Stimulated activated naive CD8-positive, alpha-beta T cell treated with anti-CD3 and anti-CD28 coated beads, Interleukin-15, Interleukin-2, amounts not matched to agents 100 ng/mL and 50 ng/mL, for 24 hours (primary cell): Measurements from ENCODE around the gene CRABP1.

Experiments used
- H3K27ac Mint-ChIP-seq: one replicate; pipeline ENCODE4 v1.8.0; 2021; ENCODE audit warnings: mild to moderate bottlenecking, mixed read lengths
- H3K27me3 Mint-ChIP-seq: one replicate; pipeline ENCODE4 v1.8.0; 2021; ENCODE audit warnings: mixed read lengths
- H3K36me3 Mint-ChIP-seq: one replicate; pipeline ENCODE4 v1.8.0; 2021; ENCODE audit warnings: low read depth, mixed read lengths
- H3K4me1 Mint-ChIP-seq: one replicate; pipeline ENCODE4 v1.8.0; 2021; ENCODE audit warnings: low read depth, mixed read lengths
- H3K4me3 Mint-ChIP-seq: one replicate; pipeline ENCODE4 v1.8.0; 2021; ENCODE audit warnings: mild to moderate bottlenecking, mixed read lengths
- H3K9me3 Mint-ChIP-seq: one replicate; pipeline ENCODE4 v1.8.0; 2021; ENCODE audit warnings: mixed read lengths

Gene CRABP1

DNA sequence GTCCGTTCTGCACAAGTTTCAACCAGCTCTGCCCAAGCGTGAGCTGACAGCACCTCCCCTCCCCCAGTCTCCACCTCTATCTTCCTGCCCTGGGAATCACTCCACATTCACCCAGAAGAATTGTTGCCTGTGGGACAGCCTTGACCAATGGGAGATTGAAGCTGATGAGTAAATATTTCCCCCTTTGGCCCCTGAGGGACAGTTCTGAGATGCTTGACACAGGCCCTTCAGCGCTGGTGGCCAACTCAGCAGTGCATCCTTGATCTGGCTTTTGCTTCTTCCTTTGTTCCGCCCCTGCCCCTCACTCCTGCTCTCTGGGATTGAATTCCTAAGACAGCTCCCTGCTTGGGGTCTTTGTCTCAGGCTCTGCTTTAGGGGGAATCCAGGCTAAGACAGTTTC is 27.6 kb upstream of the CRABP1 start:
- no peaks in the 10 kb centered on the region for H3K36me3 Mint-ChIP-seq
- H3K27ac Mint-ChIP-seq: no peak overlapping the region
- H3K4me1 Mint-ChIP-seq: no peaks in the 10 kb centered on the region
- no peaks in the 10 kb centered on the region for H3K9me3 Mint-ChIP-seq
- no peak overlapping the region for H3K4me3 Mint-ChIP-seq
- H3K27me3 Mint-ChIP-seq: peaks cover 3% of the 10 kb centered on the region

GRCh38 chr15:78312957-78313356 is 27.2 kb upstream of the CRABP1 start:
- no peak overlapping the region for H3K27ac Mint-ChIP-seq
- peaks cover 3% of the 10 kb centered on the region for H3K27me3 Mint-ChIP-seq
- no peaks in the 10 kb centered on the region for H3K4me1 Mint-ChIP-seq

GRCh38 chr15:78313383-78313782 is 26.8 kb upstream of the CRABP1 start:
- Mint-ChIP-seq H3K27me3 (peaks cover 3% of the 10 kb centered on the region), H3K4me1 (no peaks in the 10 kb centered on the region), H3K4me3 (no peak overlapping the region), H3K27ac (no peak overlapping the region), H3K9me3 (no peaks in the 10 kb centered on the region), H3K36me3 (no peaks in the 10 kb centered on the region)

More at GRCh38 chr15:78312957-78313356, 27.2 kb upstream of the CRABP1 start:
- Mint-ChIP-seq H3K9me3 (no peaks in the 10 kb centered on the region), H3K4me3 (no peak overlapping the region), H3K36me3 (no peaks in the 10 kb centered on the region)

DNA sequence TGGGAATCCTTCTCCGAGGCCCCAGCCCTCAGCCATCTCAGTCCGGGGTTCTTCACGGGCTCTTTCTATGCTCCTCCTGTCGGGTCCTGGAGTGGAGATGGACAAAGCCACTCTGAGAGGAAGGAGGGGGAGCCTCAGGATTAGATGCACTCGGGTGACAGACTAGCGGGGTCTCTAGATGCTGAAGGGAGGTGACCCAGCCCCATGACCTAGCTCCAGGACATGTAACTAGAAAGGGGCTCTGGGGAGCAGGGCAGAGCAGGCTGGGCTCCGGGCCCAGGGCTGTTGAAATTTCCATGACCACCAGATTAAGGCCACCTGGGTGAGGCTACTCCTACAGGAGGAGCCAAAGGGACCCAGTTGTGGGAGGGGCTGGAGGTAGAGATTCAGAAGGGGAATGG is 26.0 kb upstream of the CRABP1 start:
- Mint-ChIP-seq H3K9me3 (no peaks in the 10 kb centered on the region), H3K4me3 (no peak overlapping the region), H3K4me1 (no peaks in the 10 kb centered on the region), H3K27ac (no peak overlapping the region), H3K36me3 (no peaks in the 10 kb centered on the region), H3K27me3 (peaks cover 3% of the 10 kb centered on the region)

DNA sequence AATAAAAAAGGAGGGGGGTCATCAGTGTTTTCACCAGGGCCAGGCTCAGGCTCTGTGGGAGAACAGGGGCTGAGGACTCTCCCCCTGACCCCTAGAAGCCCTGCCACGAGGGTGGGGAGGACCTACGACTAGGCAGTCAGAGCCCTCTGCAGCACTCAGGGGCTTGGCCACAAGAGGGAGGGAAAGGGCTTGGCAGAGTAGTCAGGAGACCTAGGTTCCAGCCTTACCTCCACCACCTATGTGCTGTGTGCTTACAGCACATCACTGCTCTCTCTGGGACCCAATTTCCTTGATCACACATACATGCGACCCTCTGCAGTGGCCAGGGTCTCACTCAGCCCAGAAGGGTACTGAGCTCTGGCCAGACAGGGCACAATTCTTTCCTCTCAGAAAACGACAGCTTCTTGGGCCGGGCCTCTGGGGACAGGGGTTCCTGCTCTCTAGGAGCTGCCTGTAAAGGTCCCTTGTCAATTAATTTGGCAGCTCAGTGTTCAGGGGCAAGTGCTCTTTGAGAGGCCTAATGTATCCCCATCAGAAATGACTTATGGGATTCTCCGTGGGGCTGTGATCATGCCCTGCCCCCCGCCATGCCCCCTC is 24.4 kb upstream of the CRABP1 start:
- no peaks in the 10 kb centered on the region for H3K9me3 Mint-ChIP-seq

DNA sequence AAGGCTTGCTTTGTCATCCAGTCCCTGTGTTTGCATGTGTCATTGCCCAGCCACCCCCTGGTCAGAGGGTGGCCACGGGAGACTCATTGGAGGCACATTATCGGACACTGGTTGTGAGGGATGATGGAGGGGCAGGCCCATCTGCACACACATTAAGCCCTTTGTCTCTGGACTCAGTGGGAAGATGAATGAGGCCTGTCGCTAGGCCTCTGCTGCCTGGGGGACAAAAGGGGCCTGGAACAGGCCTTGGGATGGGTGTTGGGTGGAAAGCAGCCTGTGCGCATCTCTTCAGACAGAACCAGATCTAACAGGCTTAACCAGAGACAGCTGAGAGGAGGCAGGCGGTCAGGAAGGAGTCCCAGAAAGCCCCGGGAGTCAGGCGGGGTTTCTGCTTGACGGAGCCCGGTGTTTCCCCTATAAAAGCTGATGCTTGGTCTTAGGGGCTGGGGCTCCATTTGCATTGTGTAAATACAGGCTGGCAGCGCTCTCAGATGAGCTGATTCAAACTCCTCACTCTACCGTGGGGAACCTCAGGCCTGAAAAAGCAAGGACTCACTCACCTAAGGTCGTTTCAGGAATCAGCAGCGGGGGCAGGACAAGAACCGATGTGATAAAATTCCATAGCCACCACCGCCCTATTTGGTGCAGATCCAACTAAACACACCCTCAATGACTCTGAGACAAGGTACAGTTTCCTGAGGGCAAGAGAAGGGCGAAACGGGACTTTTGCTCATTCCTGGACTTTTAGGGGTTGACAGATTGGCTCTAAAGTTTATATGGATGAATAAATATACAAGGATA is 23.7 kb upstream of the CRABP1 start:
- no peaks in the 10 kb centered on the region for H3K36me3 Mint-ChIP-seq
- no peaks in the 10 kb centered on the region for H3K4me1 Mint-ChIP-seq
- no peaks in the 10 kb centered on the region for H3K27me3 Mint-ChIP-seq
- H3K27ac Mint-ChIP-seq: no peak overlapping the region
- no peaks in the 10 kb centered on the region for H3K9me3 Mint-ChIP-seq
- no peak overlapping the region for H3K4me3 Mint-ChIP-seq

More for the DNA sequence above, 24.4 kb upstream of the CRABP1 start:
- Mint-ChIP-seq H3K4me3 (no peak overlapping the region), H3K4me1 (no peaks in the 10 kb centered on the region), H3K27ac (no peak overlapping the region), H3K36me3 (no peaks in the 10 kb centered on the region), H3K27me3 (no peaks in the 10 kb centered on the region)

DNA sequence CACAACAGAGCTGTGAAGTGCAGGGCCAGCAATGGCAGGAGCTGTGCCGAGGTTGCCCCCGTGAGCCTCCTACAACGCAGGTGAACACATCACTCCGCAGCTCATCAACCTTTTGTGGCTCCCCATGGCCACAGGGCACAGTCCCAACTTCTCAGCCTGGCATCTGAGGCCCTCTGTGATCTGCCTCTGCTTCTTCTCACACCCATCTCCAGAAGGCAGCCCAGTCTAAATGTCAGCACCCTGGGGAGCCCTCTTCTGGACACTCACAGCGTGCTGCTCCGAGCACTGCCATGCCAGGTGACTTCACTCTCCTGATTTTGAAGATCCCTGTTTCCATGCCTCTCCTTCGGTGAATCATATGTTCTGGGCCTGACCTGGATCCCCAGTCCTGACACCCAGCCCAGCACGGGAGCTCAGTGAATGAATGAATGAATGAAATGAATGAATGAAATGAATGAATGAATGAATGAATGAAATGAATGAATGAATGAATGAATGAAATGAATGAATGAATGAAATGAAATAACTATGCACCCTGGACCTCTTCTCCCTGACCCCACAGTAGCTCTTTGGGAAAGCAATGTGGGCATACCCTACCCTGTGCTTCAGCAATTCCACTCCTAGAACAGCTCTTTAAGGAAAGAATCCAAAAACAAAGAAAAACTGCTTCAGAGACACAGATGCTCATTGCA is 22.9 kb upstream of the CRABP1 start:
- Mint-ChIP-seq H3K27me3 (no peaks in the 10 kb centered on the region), H3K4me1 (no peaks in the 10 kb centered on the region), H3K9me3 (no peaks in the 10 kb centered on the region), H3K4me3 (no peak overlapping the region), H3K36me3 (no peaks in the 10 kb centered on the region), H3K27ac (no peak overlapping the region)

DNA sequence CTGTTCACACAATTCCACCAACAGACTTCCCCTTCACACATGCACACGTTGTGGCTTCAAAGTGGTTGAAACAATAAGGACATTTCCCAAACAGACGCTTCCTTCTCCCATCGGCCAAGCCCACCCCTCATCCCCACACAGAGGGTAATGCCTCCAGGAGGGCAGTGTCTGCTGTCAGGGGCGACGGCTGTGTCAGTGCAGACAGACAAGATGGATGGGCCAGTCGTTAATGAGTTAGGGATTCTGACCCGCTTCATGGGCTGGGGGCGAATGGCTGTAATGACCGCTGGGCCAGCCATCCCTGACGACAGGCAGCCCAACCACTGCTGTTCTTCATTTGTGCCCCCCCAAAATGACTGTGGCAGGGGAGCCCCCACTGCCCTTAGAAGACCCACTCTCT is 20.6 kb upstream of the CRABP1 start:
- H3K27ac Mint-ChIP-seq: no peak overlapping the region
- no peaks in the 10 kb centered on the region for H3K27me3 Mint-ChIP-seq
- H3K4me3 Mint-ChIP-seq: no peak overlapping the region
- no peaks in the 10 kb centered on the region for H3K4me1 Mint-ChIP-seq
- no peaks in the 10 kb centered on the region for H3K36me3 Mint-ChIP-seq
- H3K9me3 Mint-ChIP-seq: no peaks in the 10 kb centered on the region

DNA sequence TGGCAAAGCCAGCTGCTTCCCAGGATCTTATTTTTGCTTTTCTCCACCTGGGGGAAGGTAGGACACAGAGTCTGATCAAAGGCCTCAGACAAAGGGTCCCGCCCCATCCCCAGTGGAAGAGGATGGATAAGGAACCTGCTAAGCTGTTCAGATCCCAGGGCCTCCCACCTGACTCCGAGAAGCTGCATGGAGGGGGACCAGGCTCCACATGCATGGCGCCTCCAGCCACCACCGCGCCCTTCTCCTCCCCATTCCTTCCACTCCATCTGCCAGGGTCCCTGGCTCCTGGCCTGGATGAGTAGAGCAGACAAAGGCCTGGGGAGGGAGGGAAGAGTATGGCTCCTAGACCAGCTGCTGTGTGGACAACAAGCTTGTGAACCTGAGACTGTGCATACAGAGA is 20.0 kb upstream of the CRABP1 start:
- H3K4me3 Mint-ChIP-seq: no peak overlapping the region
- H3K9me3 Mint-ChIP-seq: no peaks in the 10 kb centered on the region
- H3K27me3 Mint-ChIP-seq: no peaks in the 10 kb centered on the region
- no peaks in the 10 kb centered on the region for H3K36me3 Mint-ChIP-seq
- no peaks in the 10 kb centered on the region for H3K4me1 Mint-ChIP-seq
- no peak overlapping the region for H3K27ac Mint-ChIP-seq

- Mint-ChIP-seq H3K9me3 (no peaks in the 10 kb centered on the region), H3K36me3 (no peaks in the 10 kb centered on the region), H3K4me3 (no peak overlapping the region), H3K27me3 (no peaks in the 10 kb centered on the region), H3K4me1 (no peaks in the 10 kb centered on the region), H3K27ac (no peak overlapping the region)
Observed at GRCh38 chr15:78321041-78321570, 19.0 kb upstream of the CRABP1 start.

DNA sequence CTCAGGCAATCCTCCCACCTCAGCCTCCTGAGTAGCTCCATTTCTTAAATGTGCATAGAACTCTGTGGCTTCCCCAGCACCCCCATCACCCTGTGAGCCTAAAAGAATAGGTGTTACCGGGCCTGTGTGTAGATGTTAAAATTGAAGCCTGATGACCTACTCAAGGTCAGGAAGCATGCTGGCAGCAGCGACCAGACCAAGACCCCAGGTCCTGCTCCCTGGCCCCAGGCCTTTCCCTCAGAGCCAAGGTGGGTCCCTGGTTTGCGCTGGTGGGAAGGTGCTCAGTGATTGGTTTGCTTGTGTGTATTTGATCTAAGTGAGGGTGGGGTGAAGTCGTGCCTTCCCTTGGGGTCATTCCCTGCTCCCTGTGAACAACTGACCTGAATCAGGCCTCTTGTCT is 18.4 kb upstream of the CRABP1 start:
- H3K36me3 Mint-ChIP-seq: no peaks in the 10 kb centered on the region
- H3K27me3 Mint-ChIP-seq: no peaks in the 10 kb centered on the region
- no peaks in the 10 kb centered on the region for H3K4me1 Mint-ChIP-seq
- no peak overlapping the region for H3K27ac Mint-ChIP-seq
- no peaks in the 10 kb centered on the region for H3K9me3 Mint-ChIP-seq
- H3K4me3 Mint-ChIP-seq: no peak overlapping the region

- Mint-ChIP-seq H3K27ac (no peak overlapping the region), H3K4me1 (no peaks in the 10 kb centered on the region), H3K27me3 (no peaks in the 10 kb centered on the region), H3K36me3 (no peaks in the 10 kb centered on the region), H3K9me3 (no peaks in the 10 kb centered on the region), H3K4me3 (no peak overlapping the region)
Observed at GRCh38 chr15:78322243-78322642, 17.9 kb upstream of the CRABP1 start.

- no peaks in the 10 kb centered on the region for H3K9me3 Mint-ChIP-seq
- H3K27me3 Mint-ChIP-seq: no peaks in the 10 kb centered on the region
- no peaks in the 10 kb centered on the region for H3K4me1 Mint-ChIP-seq
Observed at GRCh38 chr15:78322724-78323521, 17.2 kb upstream of the CRABP1 start.

DNA sequence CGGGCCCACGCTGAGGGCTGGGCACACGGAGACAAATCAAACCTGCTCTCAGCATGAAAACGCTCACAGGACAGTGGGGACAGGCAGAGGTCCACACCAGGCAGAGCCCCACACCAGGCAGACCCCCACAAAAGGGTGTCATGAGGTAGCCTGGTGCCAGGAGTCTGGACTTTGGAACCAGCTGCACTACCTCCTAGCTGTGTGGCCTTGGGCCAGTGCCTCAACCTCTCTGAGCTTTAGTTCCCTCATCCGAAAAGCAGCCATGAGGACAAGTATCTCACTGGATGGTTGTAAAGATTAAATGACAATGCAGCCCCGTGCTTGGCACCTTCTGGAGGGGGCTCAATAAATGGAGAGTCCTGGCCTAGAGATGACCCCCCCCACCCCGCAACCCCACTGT is 16.5 kb upstream of the CRABP1 start:
- H3K36me3 Mint-ChIP-seq: no peaks in the 10 kb centered on the region
- H3K27ac Mint-ChIP-seq: no peak overlapping the region
- no peaks in the 10 kb centered on the region for H3K4me1 Mint-ChIP-seq
- no peaks in the 10 kb centered on the region for H3K9me3 Mint-ChIP-seq
- H3K27me3 Mint-ChIP-seq: no peaks in the 10 kb centered on the region
- H3K4me3 Mint-ChIP-seq: no peak overlapping the region

More at GRCh38 chr15:78322724-78323521, 17.2 kb upstream of the CRABP1 start:
- Mint-ChIP-seq H3K36me3 (no peaks in the 10 kb centered on the region), H3K4me3 (no peak overlapping the region), H3K27ac (no peak overlapping the region)
